HG03108 (cell line): ENCODE data around the gene AK8.
"Not testable (repeated sequence)": the region's sequence is repeated elsewhere in the genome, so short reads cannot be mapped to it uniquely, and the experiment has no call there.

Experiments used
- ATAC-seq: cut with Tn5 transposase; IDR thresholded peaks from one replicate; pipeline ENCODE4 v1.9.1; 2021; ENCODE audit warnings: moderate library complexity; ENCODE audit not compliant: unreplicated experiment

Gene AK8

GRCh38 chr9:132774886-132775285 lies 103.2 kb downstream of the AK8 start:
- no peak for ATAC-seq

DNA sequence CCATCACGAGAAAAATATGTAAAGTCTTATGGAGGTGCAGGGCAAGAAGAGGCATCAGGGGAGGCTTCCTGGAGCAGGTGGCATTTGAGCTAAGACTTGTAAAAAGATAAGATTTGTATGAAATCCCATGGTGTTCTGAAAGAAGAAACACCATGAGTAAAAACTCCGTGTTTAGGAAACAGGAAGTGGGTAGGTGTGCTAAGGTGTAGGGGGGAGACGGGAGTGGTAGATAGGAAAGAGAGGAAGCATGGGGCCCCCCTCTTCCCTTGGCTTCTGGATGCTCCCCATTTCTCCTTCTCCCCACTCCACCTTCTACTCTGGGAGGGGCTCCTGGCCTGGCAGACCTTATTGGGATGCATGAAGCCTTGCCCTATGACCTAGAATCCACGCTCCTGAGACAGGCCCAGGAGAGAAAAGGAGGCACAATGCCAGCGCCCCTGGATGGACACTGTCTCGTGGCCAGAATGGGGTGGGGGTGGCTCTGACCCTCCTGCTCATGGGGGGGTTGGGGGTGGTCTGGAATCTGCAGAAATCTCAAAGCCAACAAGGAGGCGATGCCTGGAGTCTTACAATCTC lies 104.2 kb downstream of the AK8 start:
- ATAC-seq: no peak

DNA sequence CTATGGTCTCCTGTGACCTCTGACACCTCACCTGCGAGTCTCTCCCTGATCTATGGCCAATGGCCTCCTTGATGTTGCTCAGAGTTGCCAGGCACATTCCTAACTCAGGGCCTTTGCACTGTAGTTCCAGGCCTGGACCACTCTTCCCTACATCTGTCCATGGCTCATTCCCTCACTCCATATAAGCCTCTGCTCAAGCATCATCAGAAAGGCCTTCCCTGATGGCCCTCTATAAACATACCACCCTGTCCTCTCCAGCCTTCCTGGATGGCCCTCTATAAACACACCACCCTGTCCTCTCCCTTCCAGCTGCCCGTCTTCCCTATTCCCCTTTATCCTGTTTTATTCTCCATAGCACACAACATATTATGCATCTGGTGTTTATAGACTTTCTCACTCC lies 105.0 kb downstream of the AK8 start:
- no peak for ATAC-seq

DNA sequence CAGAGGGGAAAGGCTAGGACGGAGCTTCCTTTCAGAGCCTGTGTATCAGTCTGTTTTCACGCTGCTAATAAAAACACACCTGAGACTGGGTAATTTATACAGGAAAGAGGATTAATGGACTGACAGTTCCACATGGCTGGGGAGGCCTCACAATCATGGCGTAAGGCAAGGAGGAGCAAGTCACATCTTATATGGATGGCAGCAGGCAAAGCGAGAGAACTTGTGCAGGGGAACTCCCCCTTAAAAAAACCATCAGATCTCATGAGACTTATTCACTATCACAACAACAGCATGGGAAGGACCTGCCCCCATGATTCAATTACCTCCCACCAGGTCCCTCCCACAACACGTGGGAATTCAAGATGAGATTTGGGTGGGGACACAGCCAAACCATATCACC lies 106.3 kb downstream of the AK8 start:
- not testable (repeated sequence) for ATAC-seq

DNA sequence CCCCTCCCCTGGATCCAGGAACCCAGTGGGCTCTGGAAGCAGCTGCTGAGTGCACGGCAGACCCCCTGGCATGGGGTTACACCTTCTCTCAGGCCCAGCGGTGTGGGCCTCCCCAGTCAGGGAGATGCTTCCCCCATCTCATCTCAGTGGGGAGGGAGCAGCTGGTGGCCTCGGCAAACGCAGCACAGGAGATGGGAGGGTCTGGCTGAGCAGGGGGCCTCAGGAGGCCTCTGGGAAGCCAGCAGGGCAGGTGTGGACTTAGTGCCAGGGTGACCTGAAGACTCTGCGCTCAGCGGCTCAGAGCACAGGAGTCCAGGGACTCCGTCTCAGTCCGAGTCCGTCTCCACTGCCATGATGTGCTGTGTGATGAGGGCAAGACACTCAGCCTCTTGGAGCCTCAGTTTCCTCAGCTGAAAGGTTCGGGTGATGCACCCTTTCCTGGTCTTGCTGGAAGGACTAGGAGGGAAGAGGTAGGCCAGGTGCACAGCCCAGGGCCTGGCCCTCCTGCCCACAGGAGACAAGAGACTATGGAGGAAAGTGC lies 107.2 kb downstream of the AK8 start:
- no peak for ATAC-seq

- peak; percentile 48 for ATAC-seq
Measured at GRCh38 chr9:132769906-132770769, 107.9 kb downstream of the AK8 start.

GRCh38 chr9:132768932-132769905 lies 108.9 kb downstream of the AK8 start:
- ATAC-seq: peak; percentile 37

DNA sequence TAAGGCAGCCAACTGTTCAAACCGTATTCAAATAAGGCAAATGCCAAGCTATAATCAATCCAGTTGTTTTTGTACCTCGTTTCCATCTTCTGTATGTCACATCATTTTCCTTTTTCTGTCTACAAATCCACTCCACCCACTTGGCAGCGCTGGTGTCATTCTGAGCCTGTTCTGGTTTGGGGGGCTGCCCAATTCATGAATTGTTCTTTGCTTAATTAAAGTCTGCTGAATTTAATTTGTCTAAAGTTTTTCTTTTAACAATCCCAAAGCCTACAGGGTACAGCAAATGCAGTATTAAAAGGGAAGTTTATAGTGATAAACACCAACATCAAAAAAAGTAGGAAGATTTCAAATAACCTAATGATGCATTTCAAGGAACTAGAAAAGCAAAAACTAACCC lies 114.5 kb downstream of the AK8 start:
- no peak for ATAC-seq

- ATAC-seq: no peak
Measured at GRCh38 chr9:132762896-132763295, 115.2 kb downstream of the AK8 start.

- ATAC-seq: no peak
Measured at GRCh38 chr9:132761602-132762001, 116.5 kb downstream of the AK8 start.

DNA sequence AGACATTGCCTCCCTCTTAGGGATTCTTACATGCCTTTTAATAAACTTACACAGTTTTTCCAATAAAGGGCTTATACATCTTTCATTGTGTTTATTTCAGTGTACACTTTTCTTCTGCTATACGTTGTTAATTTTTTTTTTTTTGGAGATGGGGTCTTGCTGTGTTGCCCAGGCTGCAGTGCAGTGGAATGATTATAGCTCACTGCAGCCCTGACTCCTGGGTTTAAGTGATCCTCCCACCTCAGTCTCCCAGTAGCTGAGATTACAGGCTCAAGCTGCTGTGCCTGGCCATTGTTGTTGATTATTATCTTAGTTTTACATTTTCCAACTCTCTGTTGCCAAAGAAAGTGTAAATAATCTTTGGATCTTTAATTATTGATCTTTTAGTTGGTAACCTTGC lies 118.0 kb downstream of the AK8 start:
- no peak for ATAC-seq

DNA sequence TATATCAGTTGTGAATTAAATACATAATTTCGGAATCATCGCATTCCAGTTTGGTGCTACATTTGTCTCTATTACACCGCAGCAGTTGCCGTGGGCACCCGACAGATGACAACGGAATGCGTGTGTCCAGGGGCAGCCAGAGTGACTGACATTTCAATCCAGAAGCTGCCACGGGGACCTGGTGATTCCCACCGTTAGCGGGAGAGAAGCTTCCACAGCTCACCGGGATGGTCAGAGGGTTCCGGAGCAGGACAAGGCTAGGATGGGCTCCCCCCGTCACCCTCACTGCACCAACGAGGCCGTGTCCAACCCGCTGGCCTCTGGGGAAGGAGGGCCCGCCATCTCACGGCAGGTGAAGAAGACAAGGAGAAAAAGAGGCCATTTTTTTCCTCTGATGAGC lies 121.1 kb downstream of the AK8 start:
- ATAC-seq: no peak

GRCh38 chr9:132756214-132756845 lies 121.8 kb downstream of the AK8 start:
- no peak for ATAC-seq

DNA sequence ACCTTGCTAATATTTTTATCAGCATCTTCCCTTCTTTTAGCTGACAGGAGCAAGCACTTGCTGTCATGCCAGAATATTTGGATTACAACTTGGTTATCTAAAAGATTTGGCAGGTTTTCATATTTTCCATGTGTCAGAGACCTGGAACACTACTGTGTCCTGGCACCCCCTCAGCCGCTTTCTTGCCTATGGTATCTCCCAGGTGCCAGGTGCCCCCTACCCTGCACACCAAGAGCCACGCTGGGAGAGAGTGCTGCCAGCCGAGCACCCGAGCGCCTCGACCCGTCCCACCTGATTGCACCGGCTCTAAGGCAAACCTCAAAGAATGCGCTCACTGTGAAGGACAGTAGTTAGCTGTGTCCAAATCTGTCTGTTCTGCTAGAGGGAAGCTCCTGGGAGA lies 123.0 kb downstream of the AK8 start:
- ATAC-seq: no peak

DNA sequence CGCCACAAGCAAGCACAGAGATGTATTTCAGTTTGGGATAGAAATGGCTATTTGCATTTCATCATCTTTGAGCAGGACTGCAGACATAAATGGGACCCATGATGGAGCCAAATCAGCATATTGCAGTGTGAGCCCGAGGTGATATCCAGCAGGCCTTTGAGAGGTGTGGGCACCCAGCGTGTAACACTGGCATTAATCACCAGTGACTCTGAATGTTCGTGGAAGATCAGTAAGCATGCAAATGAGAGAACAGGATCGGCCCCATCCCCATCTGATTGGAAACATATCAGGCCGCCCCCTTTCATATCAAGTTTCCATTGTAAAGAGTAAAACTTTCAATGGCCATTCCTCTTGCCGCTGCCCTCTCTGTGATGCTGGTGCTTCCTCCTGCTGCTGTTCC lies 123.8 kb downstream of the AK8 start:
- ATAC-seq: no peak

- ATAC-seq: no peak
Measured at GRCh38 chr9:132753593-132753880, 124.5 kb downstream of the AK8 start.

GRCh38 chr9:132752877-132753592 lies 125.0 kb downstream of the AK8 start:
- ATAC-seq: no peak

DNA sequence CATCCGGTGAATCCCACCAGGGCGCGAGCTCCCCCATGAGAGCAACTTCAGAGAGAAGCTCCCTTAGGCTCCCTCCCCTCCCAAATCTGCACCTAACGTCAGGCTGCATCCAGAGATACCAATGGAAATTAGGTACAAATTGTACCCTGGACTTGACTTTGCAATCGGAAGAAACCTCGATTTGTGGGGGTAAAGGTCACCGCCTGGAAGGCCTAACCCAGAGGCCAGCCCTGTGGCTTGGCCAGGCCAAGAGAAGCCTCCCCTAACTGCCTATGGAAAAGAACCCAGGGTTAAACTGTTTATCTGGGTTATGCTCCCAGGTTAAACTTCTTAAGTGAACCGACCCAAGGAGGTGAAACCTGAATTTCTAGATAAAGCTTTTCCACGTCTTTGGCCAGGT lies 127.4 kb downstream of the AK8 start:
- ATAC-seq: no peak

- ATAC-seq: no peak
Measured at GRCh38 chr9:132749306-132749705, 128.8 kb downstream of the AK8 start.

DNA sequence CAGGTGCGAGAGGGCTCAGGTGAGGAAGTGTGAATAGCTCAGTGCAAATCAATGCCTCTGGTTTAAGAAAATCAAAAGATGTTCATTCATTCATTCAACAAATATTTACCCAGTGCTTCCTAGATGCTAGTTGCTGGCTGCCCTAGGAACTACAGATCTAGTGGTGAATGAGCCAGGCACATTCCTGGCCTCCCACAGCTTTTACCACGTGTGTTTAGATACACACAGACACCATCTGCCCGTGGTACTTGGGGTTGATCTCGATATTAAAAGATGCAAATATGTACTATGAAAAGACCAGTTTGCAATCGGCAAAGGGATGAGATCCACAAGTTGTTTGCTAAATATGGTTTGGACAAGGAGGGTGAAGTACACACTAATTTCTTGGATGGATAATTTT lies 129.6 kb downstream of the AK8 start:
- ATAC-seq: no peak
